HCT116 (cell line): ENCODE results near the gene PDK1.

Source experiments
- CBX3 ChIP-seq: IDR thresholded peaks from 2 replicates; pipeline ENCODE4 v1.6.1; 2012; ENCODE audit warnings: low read depth
- EZH2phosphoT487 ChIP-seq: fragments of 200-600 bp; IDR thresholded peaks from 2 replicates; pipeline ENCODE4 v1.6.1; 2018; ENCODE audit warnings: antibody characterized with exemption, borderline replicate concordance
- POLR2A ChIP-seq: IDR thresholded peaks from 2 replicates; pipeline ENCODE4 v1.7.0; 2011; ENCODE audit warnings: borderline replicate concordance; ENCODE audit not compliant: insufficient read depth, insufficient read length; ENCODE audit errors: extremely low read depth
- POLR2AphosphoS5 ChIP-seq: IDR thresholded peaks from 2 replicates; pipeline ENCODE4 v1.6.1; 2011; ENCODE audit warnings: mild to moderate bottlenecking, low read depth, low read length, moderate library complexity
- RAD21 ChIP-seq: IDR thresholded peaks from 2 replicates; pipeline ENCODE4 v1.6.1; 2012; ENCODE audit warnings: low read depth, mild to moderate bottlenecking
- TF ChIP-seq, protein P1 (sequence below), 3 experiments: fragments of 200-600 bp in 1 of 3; sonication (generic) in 1 of 3; IDR thresholded peaks in 2 of 3; conservative IDR thresholded peaks in 1 of 3; 2 replicates each; pipeline ENCODE4 v1.5.1; 2012 to 2017; ENCODE audit warnings: low read depth in 2 of 3, low read length in 2 of 3, antibody characterized with exemption in 1 of 3, borderline replicate concordance in 1 of 3, control low read depth in 1 of 3, mild to moderate bottlenecking in 1 of 3, mixed read lengths in 1 of 3, mixed run types in 1 of 3, moderate library complexity in 1 of 3; ENCODE audit not compliant: insufficient read depth in 1 of 3
- TF ChIP-seq, protein P2 (sequence below): IDR thresholded peaks from 2 replicates; pipeline ENCODE4 v1.6.1; 2012

DNA sequence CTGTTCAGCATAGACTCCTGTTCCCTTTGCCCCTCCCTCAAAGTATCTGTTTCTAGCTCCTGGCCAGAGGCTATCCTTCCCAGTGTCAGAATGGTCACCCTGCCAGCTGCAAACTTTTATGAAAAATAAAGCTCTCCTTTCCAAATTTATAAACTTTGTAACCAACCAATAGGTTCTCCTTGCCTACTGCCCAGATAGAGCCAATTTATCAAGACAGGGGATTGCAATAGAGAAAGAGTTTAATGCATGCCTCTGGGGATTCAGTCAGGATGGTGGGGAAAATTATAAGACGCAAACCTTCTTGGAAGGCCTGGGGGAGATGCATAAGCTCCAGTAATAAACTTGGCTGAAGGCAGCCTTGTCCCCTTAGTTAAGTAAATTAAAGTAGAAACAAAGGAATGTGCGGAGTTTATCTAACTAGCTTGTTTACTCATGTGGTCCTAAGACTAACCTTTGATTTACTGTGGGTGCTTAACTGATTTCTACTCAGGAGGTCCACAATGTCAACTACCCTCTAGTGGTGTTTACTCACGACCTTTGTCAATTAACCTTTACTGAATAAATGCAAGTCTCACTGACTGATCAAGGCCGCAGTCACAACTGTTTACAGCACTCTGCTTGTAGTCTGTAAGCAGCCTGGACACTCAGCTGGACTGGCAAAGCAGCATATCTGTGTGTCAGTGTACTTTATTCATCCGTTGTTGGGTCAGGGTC, 42.9 kb upstream of the PDK1 start:
- no peak for TF ChIP-seq POLR2A
- TF ChIP-seq, protein P1, sequence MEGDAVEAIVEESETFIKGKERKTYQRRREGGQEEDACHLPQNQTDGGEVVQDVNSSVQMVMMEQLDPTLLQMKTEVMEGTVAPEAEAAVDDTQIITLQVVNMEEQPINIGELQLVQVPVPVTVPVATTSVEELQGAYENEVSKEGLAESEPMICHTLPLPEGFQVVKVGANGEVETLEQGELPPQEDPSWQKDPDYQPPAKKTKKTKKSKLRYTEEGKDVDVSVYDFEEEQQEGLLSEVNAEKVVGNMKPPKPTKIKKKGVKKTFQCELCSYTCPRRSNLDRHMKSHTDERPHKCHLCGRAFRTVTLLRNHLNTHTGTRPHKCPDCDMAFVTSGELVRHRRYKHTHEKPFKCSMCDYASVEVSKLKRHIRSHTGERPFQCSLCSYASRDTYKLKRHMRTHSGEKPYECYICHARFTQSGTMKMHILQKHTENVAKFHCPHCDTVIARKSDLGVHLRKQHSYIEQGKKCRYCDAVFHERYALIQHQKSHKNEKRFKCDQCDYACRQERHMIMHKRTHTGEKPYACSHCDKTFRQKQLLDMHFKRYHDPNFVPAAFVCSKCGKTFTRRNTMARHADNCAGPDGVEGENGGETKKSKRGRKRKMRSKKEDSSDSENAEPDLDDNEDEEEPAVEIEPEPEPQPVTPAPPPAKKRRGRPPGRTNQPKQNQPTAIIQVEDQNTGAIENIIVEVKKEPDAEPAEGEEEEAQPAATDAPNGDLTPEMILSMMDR (IDR thresholded peaks at IDR 0.05 in 2 of 3, conservative IDR thresholded peaks at IDR 0.05 in 1 of 3; ENCODE audit: borderline replicate concordance in 1 of 3, insufficient read depth in 1 of 3, low read depth in 2 of 3, low read length in 2 of 3): no peak
- no peak for TF ChIP-seq EZH2phosphoT487
- TF ChIP-seq, protein P2, sequence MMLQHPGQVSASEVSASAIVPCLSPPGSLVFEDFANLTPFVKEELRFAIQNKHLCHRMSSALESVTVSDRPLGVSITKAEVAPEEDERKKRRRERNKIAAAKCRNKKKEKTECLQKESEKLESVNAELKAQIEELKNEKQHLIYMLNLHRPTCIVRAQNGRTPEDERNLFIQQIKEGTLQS: no peak
- peak; percentile 46; the same call in 1 of the 2 replicates for TF ChIP-seq CBX3
- no peak for TF ChIP-seq RAD21
- TF ChIP-seq POLR2AphosphoS5: no peak
